ENCODE measurements around the gene SLC38A5.
"Not testable (repeated sequence)": the region's sequence is repeated elsewhere in the genome, so short reads cannot be mapped to it uniquely, and the experiment has no call there.

SLC38A5 gene

DNA sequence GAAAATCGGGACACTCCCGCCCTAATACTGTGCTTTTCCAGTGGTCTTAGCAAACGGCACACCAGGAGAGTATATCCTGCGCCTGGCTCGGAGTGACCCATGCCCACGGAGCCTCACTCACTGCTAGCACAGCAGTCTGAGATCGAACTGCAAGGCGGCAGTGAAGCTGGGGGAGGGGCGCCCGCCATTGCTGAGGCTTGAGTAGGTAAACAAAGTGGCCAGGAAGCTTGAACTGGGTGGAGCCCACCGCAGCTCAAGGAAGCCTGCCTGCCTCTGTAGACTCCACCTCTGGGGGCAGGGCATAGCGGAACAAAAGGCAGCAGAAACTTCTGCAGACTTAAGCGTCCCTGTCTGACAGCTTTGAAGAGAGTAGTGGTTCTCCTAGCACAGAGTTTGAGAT, 36.3 kb downstream of the SLC38A5 start:
- H3K4me1 Mint-ChIP-seq (ENCODE audit: low read depth); H3K27ac Mint-ChIP-seq; H3K36me3 Mint-ChIP-seq (ENCODE audit: low read depth); intact Hi-C loops (cut with micrococcal nuclease); H3K27me3 Mint-ChIP-seq; H3K4me3 Mint-ChIP-seq: not testable (repeated sequence)
- peaks cover 11% of the 10 kb centered on the region for H3K9me3 Mint-ChIP-seq

DNA sequence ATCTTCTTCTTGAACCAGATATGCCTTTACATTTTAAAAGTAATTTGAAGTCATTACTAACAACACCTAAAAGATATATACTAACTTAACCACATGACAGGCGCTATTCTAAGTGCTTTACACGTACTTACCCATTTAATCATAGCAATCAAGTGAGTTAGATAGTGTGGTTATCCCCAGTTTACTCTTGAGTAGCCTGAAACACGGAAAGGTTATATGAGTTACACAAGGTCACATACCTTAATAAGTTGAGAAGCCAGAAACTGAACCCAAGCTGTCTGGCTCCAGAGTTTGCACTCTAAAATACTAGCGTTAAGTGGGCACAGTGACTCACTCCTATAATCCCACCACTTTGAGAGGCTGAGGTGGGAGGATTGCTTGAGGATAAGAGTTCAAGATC, 39.9 kb downstream of the SLC38A5 start:
- H3K4me1 Mint-ChIP-seq (ENCODE audit: low read depth); H3K4me3 Mint-ChIP-seq; intact Hi-C loops (cut with micrococcal nuclease); H3K36me3 Mint-ChIP-seq (ENCODE audit: low read depth); H3K27ac Mint-ChIP-seq; H3K9me3 Mint-ChIP-seq; H3K27me3 Mint-ChIP-seq: not testable (repeated sequence)

DNA sequence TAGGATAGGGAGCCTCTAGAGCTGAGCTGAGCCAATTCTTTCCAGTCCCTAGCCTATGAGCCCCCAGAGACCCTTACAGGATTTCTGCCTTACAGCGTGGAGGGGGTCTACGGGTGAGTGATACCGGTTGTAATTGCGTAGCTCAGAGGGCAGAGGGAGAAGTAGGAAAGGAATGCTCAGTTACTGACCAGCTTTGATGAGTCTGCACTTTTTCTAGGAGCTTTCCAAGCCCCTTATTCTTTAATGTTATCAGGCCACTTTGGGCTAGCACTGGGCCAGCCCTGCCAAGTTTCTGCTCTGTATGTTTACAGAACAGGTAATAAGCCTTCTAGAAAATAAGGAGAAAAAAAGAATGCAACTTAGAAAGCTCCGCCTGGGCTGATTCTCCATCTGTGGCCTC, 40.5 kb downstream of the SLC38A5 start:
- H3K9me3 Mint-ChIP-seq; H3K27ac Mint-ChIP-seq; intact Hi-C loops (cut with micrococcal nuclease); H3K36me3 Mint-ChIP-seq (ENCODE audit: low read depth); H3K4me1 Mint-ChIP-seq (ENCODE audit: low read depth); H3K4me3 Mint-ChIP-seq; H3K27me3 Mint-ChIP-seq: not testable (repeated sequence)

DNA sequence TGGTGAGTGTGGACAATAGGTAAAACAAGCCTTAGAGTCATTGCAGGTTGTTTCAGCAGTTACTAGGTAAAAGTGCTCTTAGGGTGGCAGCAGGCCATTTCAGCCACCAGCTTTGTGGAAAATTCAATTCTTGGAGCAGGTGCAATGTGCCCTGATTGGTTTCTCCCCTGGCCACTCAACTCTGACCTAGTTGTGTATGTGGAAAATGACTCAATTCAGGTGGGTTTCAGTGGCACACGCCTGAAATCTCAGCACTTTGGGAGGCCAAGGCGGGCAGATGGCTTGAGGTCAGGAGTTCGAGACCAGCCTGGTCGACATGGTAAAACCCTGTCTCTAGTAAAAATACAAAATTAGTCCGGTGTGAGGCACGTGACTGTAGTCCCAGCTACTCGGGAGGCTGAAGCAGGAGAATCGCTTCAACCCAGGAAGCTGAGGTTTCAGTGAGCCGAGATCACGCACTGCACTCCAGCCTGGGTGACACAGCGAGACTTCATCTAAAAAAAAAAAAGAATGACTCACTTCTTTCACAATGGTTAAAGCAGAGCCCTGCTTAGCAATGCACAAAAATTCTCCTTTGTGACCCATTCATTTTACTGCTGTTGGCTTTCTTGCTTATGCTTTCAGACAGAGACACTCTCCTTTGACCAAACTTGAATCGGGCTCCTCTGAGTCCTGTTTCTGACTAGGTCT, 42.9 kb downstream of the SLC38A5 start:
- H3K4me1 Mint-ChIP-seq (ENCODE audit: low read depth); H3K27ac Mint-ChIP-seq; H3K36me3 Mint-ChIP-seq (ENCODE audit: low read depth); H3K27me3 Mint-ChIP-seq; H3K4me3 Mint-ChIP-seq; intact Hi-C loops (cut with micrococcal nuclease); H3K9me3 Mint-ChIP-seq: not testable (repeated sequence)

DNA sequence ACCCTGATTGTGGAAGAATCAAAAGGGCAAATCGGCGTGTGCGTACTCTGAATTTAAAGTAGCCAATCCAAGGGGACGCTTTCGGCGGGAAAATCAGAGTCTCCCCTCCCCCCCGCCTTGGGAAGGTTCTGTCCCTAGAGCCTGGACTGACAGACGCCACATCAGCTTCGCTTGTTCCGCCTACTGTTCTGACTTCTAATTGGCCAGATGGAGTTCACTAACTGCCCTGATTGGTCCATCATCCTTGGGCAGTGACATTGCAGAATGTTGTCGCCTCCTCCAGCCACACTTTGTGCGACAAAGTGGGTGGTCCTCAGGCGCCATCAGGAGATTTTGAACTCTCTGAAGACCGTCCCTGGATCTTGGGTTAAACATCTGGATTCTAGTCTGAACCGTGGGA, 58.2 kb downstream of the SLC38A5 start, which contains the start of gene SSX4B:
SSX4B (minus strand) TSS at position 101 of the 400 bp plus-strand sequence. CDS start 588 bp downstream, outside the sequence.
- H3K4me1 Mint-ChIP-seq (ENCODE audit: low read depth); intact Hi-C loops (cut with micrococcal nuclease); H3K27ac Mint-ChIP-seq; H3K9me3 Mint-ChIP-seq; H3K27me3 Mint-ChIP-seq; H3K36me3 Mint-ChIP-seq (ENCODE audit: low read depth); H3K4me3 Mint-ChIP-seq: not testable (repeated sequence)

Data from dendritic cell treated with granulocyte-macrophage colony-stimulating factor and Interleukin-4, amounts not matched to agents 40 ng/mL and 50 ng/mL, for 4 days (primary cell).